GM19455 (cell line): ENCODE data around the gene TLR8.
"Not testable (repeated sequence)": the region's sequence is repeated elsewhere in the genome, so short reads cannot be mapped to it uniquely, and the experiment has no call there.

Experiments used
- ATAC-seq: cut with Tn5 transposase; IDR thresholded peaks from one replicate; pipeline ENCODE4 v1.9.1; 2021; ENCODE audit not compliant: unreplicated experiment

TLR8 gene

GRCh38 chrX:12896935-12897334 is 9.5 kb upstream of the TLR8 start:
- ATAC-seq = no peak

DNA sequence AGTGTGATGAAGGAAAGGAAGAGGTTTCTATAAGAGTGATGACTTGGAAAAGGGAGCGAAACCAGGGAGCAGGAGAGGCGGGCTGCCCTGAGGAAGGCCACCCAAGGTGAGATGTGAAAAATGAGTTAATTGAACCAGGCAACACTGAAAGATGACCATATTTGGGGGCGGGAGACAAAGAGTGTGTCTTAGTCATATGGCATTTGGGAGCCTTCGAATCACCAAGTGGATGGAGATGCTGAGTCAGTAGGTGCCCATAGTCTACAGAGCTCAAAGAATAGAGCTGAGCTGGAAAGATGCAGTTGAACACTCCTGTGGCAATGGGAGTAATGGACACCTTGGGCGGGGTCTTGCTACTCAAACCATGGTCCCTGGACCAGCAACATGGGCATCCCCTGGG is 8.3 kb upstream of the TLR8 start:
- ATAC-seq = no peak

DNA sequence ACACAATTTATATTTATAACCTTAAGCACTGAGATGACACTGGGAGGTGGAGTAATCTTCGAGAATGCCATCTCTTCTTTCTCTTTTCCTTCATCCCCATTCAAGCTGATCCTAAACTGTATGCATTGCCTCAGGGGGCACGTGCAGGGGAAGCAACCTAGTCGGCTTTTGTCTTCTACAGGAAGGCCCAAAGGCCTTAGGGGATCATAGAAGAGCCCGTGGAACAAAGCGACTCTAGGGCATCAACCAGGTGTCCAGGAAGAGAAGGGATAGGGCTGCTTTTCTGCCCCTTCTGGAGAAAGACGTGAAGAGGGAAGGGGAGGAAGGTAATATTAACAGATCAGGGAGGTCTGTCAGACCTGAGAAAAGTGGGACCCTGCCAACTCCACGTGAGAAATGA is 6.9 kb upstream of the TLR8 start:
- ATAC-seq = no peak

- ATAC-seq = no peak
These were observed 4.9 kb upstream of the TLR8 start for GRCh38 chrX:12901486-12901885.

DNA sequence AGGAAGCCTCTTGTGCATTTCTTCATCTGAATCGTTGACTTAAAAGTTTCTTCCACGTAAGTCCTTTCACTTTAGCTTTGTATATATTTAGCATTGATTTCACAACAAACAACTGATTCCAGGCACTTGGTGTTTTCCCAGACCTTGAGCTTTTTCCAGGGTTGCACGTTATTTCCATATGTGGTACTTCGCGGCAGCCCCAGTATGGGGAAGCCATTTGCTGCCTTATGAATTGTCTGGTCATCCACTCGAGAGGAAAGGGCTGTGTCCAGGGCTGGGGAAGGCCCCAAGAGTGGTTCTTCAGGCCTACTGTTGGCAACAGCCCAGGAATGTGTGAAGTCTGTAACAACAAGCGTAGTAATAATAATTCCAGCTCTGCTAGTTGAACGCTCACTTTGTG is 2.8 kb upstream of the TLR8 start:
- no peak for ATAC-seq

- ATAC-seq = no peak
These were observed 4.2 kb downstream of the TLR8 start for GRCh38 chrX:12910423-12911121.

- no peak for ATAC-seq
These were observed 4.7 kb downstream of the TLR8 start for GRCh38 chrX:12911122-12911470.

DNA sequence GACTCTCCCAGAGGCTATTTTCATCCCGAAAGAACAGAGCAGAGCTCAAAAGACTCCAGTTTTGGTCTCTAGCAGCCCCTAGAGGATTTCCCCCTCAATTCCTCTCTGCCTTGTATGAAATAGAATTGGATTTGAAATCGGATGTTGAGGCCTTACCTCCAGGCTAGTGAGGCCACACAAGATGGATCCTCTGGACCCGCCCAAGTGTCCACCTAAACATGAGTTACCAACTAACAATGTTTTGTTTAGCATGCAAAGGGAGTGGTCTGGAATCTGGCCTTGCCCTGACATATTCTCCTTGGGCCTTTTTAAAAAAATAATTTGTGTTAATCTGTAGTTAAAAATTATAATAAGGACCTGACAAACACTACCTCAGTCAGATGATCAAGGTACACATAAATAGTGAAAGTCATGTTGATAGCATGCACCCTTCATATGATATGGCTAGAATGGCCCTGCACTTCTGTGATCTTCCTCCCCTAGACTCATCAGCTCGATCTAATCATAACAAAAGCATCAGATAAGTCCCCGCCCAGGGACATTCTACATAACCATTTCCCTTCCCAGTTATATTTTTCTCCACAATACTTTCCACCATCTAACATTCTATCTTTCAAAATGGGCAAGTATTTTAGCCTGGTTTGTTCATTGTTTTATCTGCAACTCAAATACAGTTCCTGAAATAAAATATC is 6.5 kb downstream of the TLR8 start:
- no peak for ATAC-seq

DNA sequence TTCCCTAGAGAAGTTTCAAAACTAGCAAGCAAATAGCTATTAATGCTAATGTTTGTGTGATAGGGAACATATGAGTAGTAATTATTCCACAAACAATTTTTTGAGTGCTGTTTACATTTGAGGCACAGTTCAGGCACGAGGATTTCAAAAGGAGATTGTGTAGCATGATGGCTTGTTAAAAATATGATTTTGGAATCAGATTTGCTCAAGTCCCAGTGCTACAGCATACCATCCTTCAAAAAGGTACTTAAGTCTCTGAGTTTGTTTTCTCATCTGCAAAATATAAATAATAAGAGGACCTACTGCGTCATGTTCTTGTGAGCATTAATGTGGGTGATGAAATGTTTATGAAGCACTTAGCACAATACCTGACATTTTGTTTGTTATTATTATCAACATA is 11.3 kb downstream of the TLR8 start:
- ATAC-seq = no peak

DNA sequence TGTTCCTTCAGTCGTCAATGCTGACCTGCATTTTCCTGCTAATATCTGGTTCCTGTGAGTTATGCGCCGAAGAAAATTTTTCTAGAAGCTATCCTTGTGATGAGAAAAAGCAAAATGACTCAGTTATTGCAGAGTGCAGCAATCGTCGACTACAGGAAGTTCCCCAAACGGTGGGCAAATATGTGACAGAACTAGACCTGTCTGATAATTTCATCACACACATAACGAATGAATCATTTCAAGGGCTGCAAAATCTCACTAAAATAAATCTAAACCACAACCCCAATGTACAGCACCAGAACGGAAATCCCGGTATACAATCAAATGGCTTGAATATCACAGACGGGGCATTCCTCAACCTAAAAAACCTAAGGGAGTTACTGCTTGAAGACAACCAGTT is 12.6 kb downstream of the TLR8 start:
- no peak for ATAC-seq

- no peak for ATAC-seq
These were observed 13.2 kb downstream of the TLR8 start for GRCh38 chrX:12919620-12920019.

GRCh38 chrX:12920990-12921389 is 14.6 kb downstream of the TLR8 start:
- no peak for ATAC-seq

DNA sequence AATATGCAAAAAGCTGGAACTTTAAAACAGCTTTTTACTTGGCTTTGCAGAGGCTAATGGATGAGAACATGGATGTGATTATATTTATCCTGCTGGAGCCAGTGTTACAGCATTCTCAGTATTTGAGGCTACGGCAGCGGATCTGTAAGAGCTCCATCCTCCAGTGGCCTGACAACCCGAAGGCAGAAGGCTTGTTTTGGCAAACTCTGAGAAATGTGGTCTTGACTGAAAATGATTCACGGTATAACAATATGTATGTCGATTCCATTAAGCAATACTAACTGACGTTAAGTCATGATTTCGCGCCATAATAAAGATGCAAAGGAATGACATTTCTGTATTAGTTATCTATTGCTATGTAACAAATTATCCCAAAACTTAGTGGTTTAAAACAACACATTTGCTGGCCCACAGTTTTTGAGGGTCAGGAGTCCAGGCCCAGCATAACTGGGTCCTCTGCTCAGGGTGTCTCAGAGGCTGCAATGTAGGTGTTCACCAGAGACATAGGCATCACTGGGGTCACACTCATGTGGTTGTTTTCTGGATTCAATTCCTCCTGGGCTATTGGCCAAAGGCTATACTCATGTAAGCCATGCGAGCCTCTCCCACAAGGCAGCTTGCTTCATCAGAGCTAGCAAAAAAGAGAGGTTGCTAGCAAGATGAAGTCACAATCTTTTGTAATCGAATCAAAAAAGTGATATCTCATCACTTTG is 15.6 kb downstream of the TLR8 start:
- ATAC-seq = no peak

GRCh38 chrX:12922599-12922919 is 16.1 kb downstream of the TLR8 start:
- ATAC-seq = no peak

- no peak for ATAC-seq
These were observed 23.3 kb downstream of the TLR8 start for GRCh38 chrX:12929701-12930100.

GRCh38 chrX:12930150-12930549 is 23.7 kb downstream of the TLR8 start:
- ATAC-seq = no peak

- no peak for ATAC-seq
These were observed 25.8 kb downstream of the TLR8 start for GRCh38 chrX:12932244-12932643.

- ATAC-seq = no peak
These were observed 28.4 kb downstream of the TLR8 start for GRCh38 chrX:12934850-12935249.

DNA sequence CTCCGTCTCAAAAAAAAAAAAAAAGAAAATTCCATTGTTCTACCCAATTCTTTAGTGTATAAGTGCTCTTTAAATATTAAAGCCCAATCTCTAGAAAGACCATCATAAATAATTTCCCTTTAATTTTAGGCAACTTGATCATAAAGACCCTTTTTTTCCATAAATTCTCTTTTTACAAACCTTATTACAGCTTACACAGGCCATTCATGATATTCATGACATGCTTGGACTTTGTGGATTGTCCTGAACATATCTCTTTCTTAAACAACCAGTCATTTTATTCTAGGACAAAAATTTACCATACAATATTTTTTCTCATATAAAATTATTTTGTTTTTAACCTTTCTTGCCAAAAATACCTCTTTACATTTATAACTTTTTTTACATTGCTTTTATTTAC is 30.5 kb downstream of the TLR8 start:
- no peak for ATAC-seq

- not testable (repeated sequence) for ATAC-seq
These were observed 34.1 kb downstream of the TLR8 start for GRCh38 chrX:12940471-12940870.

DNA sequence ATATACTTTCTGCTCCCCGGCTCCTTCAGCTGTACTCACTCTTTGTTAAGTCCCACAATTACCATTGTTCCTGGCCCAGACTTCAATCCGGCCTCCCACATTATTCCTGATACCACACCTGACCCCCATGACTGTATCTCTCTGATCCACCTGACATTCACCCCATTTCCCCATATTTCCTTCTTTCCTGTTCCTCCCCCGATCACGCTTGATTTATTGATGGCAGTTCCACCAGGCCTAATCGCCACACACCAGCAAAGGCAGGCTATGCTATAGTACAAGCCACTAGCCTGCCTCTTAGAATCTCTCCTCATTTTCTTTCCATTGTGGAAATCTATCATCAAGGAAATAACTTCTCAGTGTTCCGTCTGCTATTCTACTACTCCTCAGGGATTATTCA is 37.2 kb downstream of the TLR8 start:
- not testable (repeated sequence) for ATAC-seq

GRCh38 chrX:12944452-12944851 is 38.0 kb downstream of the TLR8 start:
- not testable (repeated sequence) for ATAC-seq
